Germinal center (tissue), 1 donor: Measurements from ENCODE around the gene PHYKPL.

Source experiments
- DNase-seq: peaks from one replicate; pipeline ENCODE4 v3.0.0; 2012; ENCODE audit warnings: mixed read lengths, low spot score

Gene PHYKPL

GRCh38 chr5:178232124-178232919, at the start of gene PHYKPL:
PHYKPL (minus strand) TSS chr5:178232802; CDS start chr5:178232550, 252 bp downstream.
- DNase-seq = peak; percentile 78

- no peak for DNase-seq
Observed at GRCh38 chr5:178282391-178282790, 49.8 kb upstream of the PHYKPL start.

GRCh38 chr5:178281331-178281730, 48.7 kb upstream of the PHYKPL start:
- no peak for DNase-seq

- DNase-seq = no peak
Observed at GRCh38 chr5:178280631-178281030, 48.0 kb upstream of the PHYKPL start.

GRCh38 chr5:178279723-178280438, 47.3 kb upstream of the PHYKPL start:
- peak; percentile 75 for DNase-seq

GRCh38 chr5:178279026-178279722, 46.6 kb upstream of the PHYKPL start:
- no peak for DNase-seq

- no peak for DNase-seq
Observed at GRCh38 chr5:178278358-178279023, 45.9 kb upstream of the PHYKPL start.

- DNase-seq = no peak
Observed at GRCh38 chr5:178277866-178278265, 45.3 kb upstream of the PHYKPL start.

- no peak for DNase-seq
Observed at GRCh38 chr5:178277346-178277745, 44.7 kb upstream of the PHYKPL start.

- DNase-seq = no peak
Observed at GRCh38 chr5:178274781-178275537, 42.4 kb upstream of the PHYKPL start.

GRCh38 chr5:178273665-178274541, 41.3 kb upstream of the PHYKPL start:
- DNase-seq = no peak

- DNase-seq = no peak
Observed at GRCh38 chr5:178273041-178273440, 40.4 kb upstream of the PHYKPL start.

- DNase-seq = no peak
Observed at GRCh38 chr5:178272591-178272990, 40.0 kb upstream of the PHYKPL start.

GRCh38 chr5:178271726-178272479, 39.3 kb upstream of the PHYKPL start:
- DNase-seq = no peak

GRCh38 chr5:178271231-178271630, 38.6 kb upstream of the PHYKPL start:
- DNase-seq = no peak

- no peak for DNase-seq
Observed at GRCh38 chr5:178269499-178269898, 36.9 kb upstream of the PHYKPL start.

- DNase-seq = no peak
Observed at GRCh38 chr5:178267876-178268275, 35.3 kb upstream of the PHYKPL start.

- no peak for DNase-seq
Observed at GRCh38 chr5:178267245-178267644, 34.6 kb upstream of the PHYKPL start.

- DNase-seq = no peak
Observed at GRCh38 chr5:178266581-178266980, 34.0 kb upstream of the PHYKPL start.

GRCh38 chr5:178265746-178266145, 33.1 kb upstream of the PHYKPL start:
- DNase-seq = no peak
